Vagina (tissue), 2 donors: ENCODE data around the gene GOLM1.

Experiments used
- POLR2A ChIP-seq, 2 donors: fragments of 450-650 bp; IDR thresholded peaks; one replicate each; pipeline ENCODE4 v1.6.1; 2017; ENCODE audit warnings: antibody characterized with exemption in 2 of 2, mild to moderate bottlenecking in 2 of 2, moderate library complexity in 2 of 2
- TF ChIP-seq, protein P1 (sequence below), 3 experiments: fragments of 450-650 bp in 2 of 3; fragments of 200-600 bp in 1 of 3; sonication (generic) in 1 of 3; IDR thresholded peaks; one replicate each; pipeline ENCODE4 v1.5.1; 2017 to 2019; ENCODE audit warnings: antibody characterized with exemption in 3 of 3, mild to moderate bottlenecking in 2 of 3, moderate library complexity in 2 of 3

GRCh38 chr9:86134361-86134760, 35.0 kb upstream of the GOLM1 start:
- TF ChIP-seq, protein P1, sequence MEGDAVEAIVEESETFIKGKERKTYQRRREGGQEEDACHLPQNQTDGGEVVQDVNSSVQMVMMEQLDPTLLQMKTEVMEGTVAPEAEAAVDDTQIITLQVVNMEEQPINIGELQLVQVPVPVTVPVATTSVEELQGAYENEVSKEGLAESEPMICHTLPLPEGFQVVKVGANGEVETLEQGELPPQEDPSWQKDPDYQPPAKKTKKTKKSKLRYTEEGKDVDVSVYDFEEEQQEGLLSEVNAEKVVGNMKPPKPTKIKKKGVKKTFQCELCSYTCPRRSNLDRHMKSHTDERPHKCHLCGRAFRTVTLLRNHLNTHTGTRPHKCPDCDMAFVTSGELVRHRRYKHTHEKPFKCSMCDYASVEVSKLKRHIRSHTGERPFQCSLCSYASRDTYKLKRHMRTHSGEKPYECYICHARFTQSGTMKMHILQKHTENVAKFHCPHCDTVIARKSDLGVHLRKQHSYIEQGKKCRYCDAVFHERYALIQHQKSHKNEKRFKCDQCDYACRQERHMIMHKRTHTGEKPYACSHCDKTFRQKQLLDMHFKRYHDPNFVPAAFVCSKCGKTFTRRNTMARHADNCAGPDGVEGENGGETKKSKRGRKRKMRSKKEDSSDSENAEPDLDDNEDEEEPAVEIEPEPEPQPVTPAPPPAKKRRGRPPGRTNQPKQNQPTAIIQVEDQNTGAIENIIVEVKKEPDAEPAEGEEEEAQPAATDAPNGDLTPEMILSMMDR (IDR thresholded peaks at IDR 0.05): no peak
- no peak for TF ChIP-seq POLR2A (IDR thresholded peaks at IDR 0.05)
